Measurements from ENCODE around the gene ATXN1L. TPM values are rescaled to one million over a fixed set of nuclear protein-coding genes. Genes with fewer than 3 reads are reported as not detected.
A peak's percentile ranks its signal among the peaks of the same experiment; 100 is the strongest.
"Not testable (repeated sequence)": the region's sequence is repeated elsewhere in the genome, so short reads cannot be mapped to it uniquely, and the experiment has no call there.

The ATXN1L gene
- total RNA-seq, 4 donors from 2014 or later = 30.4 to 56.5 (median 40.9) TPM

GRCh38 chr16:71808593-71809459, 37.0 kb upstream of the ATXN1L start, which contains the start of gene AP1G1:
Gene AP1G1 (minus strand): TSS chr16:71808834. CDS start chr16:71789479, 19,355 bp downstream.
- TF ChIP-seq EP300 (IDR thresholded peaks at IDR 0.05) (peak; percentile 16), POLR2A (IDR thresholded peaks at IDR 0.05) (peak; percentile 72 to 74), CTCF (IDR thresholded peaks at IDR 0.05) (peak in 1 of 4 experiments; percentile 19), POLR2AphosphoS5 (IDR thresholded peaks at IDR 0.05) (peak; percentile 80)
- WGBS, 2 donors (ENCODE audit: low coverage in 1 of 2) = 0% methylated on average over 5 of the region's 54 CpGs; no CpG with 5 or more reads in 1 of the 2 donors
- no peaks in the 10 kb centered on the region for H3K27me3 ChIP-seq
- H3K9me3 ChIP-seq = no peaks in the 10 kb centered on the region
- H3K4me3 ChIP-seq = peak within 1 kb of the TSS; percentile 95 to 98
- ATAC-seq = peak; percentile 99
- H3K36me3 ChIP-seq = peaks cover 0 to 7% of the 10 kb centered on the region in 2 donors
- peaks cover 4 to 47% (median 27%) of the 10 kb centered on the region in 3 donors for H3K4me1 ChIP-seq
- H3K27ac ChIP-seq = peak within 1 kb of the TSS; percentile 95 to 99 (median 98)

GRCh38 chr16:71810155-71810530, 35.6 kb upstream of the ATXN1L start:
- not testable (repeated sequence) for H3K4me3 ChIP-seq, H3K27me3 ChIP-seq, ATAC-seq, H3K9me3 ChIP-seq, H3K36me3 ChIP-seq
- 91 to 100% methylated on average over 1 to 5 of the region's 11 CpGs for WGBS, 2 donors (ENCODE audit: low coverage in 1 of 2)
- Histone ChIP-seq H3K4me1 (peaks cover 4 to 41% (median 25%) of the 10 kb centered on the region in 3 donors), H3K27ac (peak overlapping the region in 3 of 4 donors; percentile 95 to 99 (median 97))

GRCh38 chr16:71811261-71811803, 34.4 kb upstream of the ATXN1L start:
- Histone ChIP-seq H3K9me3 (no peaks in the 10 kb centered on the region), H3K4me3 (no peak overlapping the region), H3K4me1 (peaks cover under 1 to 41% (median 13%) of the 10 kb centered on the region in 3 donors), H3K27ac (peak overlapping the region in 1 of 4 donors; percentile 0), H3K27me3 (no peaks in the 10 kb centered on the region), H3K36me3 (peaks cover 0 to 3% of the 10 kb centered on the region in 2 donors)
- 79% methylated on average over 5 of the region's 5 CpGs for WGBS, 2 donors (ENCODE audit: low coverage in 1 of 2)
- no peak for ATAC-seq
- TF ChIP-seq POLR2A (IDR thresholded peaks at IDR 0.05) (no peak), EP300 (IDR thresholded peaks at IDR 0.05) (no peak), CTCF (IDR thresholded peaks at IDR 0.05) (no peak), POLR2AphosphoS5 (IDR thresholded peaks at IDR 0.05) (no peak)

- H3K9me3 ChIP-seq, H3K36me3 ChIP-seq, ATAC-seq, H3K27me3 ChIP-seq: not testable (repeated sequence)
- Histone ChIP-seq H3K27ac (peak overlapping the region; percentile 88 to 96 (median 88)), H3K4me3 (peak overlapping the region in 1 of 2 donors; percentile 2), H3K4me1 (peaks cover 4 to 42% (median 6%) of the 10 kb centered on the region in 3 donors)
- WGBS, 2 donors (ENCODE audit: low coverage in 1 of 2) = 35 to 52% methylated on average over 3 to 4 of the region's 10 CpGs
Measured at GRCh38 chr16:71817155-71817500, 28.6 kb upstream of the ATXN1L start.

GRCh38 chr16:71826533-71827017, 19.2 kb upstream of the ATXN1L start:
- 72 to 87% methylated on average over 5 of the region's 5 CpGs for WGBS, 2 donors (ENCODE audit: low coverage in 1 of 2)
- H3K4me1 ChIP-seq = no peaks in the 10 kb centered on the region
- no peak overlapping the region for H3K4me3 ChIP-seq
- no peaks in the 10 kb centered on the region for H3K9me3 ChIP-seq
- H3K36me3 ChIP-seq = peaks cover 0 to 9% of the 10 kb centered on the region in 2 donors
- H3K27me3 ChIP-seq = no peaks in the 10 kb centered on the region
- H3K27ac ChIP-seq = no peak overlapping the region
- no peak for ATAC-seq
- TF ChIP-seq POLR2A (IDR thresholded peaks at IDR 0.05) (no peak), CTCF (IDR thresholded peaks at IDR 0.05) (no peak), EP300 (IDR thresholded peaks at IDR 0.05) (no peak), POLR2AphosphoS5 (IDR thresholded peaks at IDR 0.05) (no peak)

All from gastroesophageal sphincter (tissue), 4 donors.